Measurements from ENCODE around the gene RPS6KA3.
"Not testable (repeated sequence)": the region's sequence is repeated elsewhere in the genome, so short reads cannot be mapped to it uniquely, and the experiment has no call there.

GRCh38 chrX:20162516-20162915, 104.2 kb downstream of the RPS6KA3 start:
- TF ChIP-seq CTCF (IDR thresholded peaks at IDR 0.05 in 8 of 11, conservative IDR thresholded peaks at IDR 0.05 in 3 of 11); POLR2A (IDR thresholded peaks at IDR 0.05); POLR2AphosphoS5 (IDR thresholded peaks at IDR 0.05): not testable (repeated sequence)

Data from spleen (tissue), 7 donors.